Ascending aorta (tissue), 2 donors: ENCODE data around the gene EPB41L2. TPM values are rescaled to one million over a fixed set of nuclear protein-coding genes. Genes with fewer than 3 reads are reported as not detected.

Source experiments
- DNase-seq, 2 donors: peaks; one replicate each; pipeline ENCODE4 v3.0.0-alpha.2; 2019; ENCODE audit warnings: low spot score in 2 of 2
- H3K27ac ChIP-seq, 2 donors: fragments of 200-600 bp; sonication (generic); one replicate each; pipeline ENCODE4 v1.5.1; 2016 to 2017; ENCODE audit warnings: mild to moderate bottlenecking in 1 of 2
- H3K27me3 ChIP-seq: fragments of 200-600 bp; sonication (generic); one replicate; pipeline ENCODE4 v1.5.1; 2017
- H3K36me3 ChIP-seq, 2 donors: fragments of 200-600 bp; sonication (generic); one replicate each; pipeline ENCODE4 v1.5.1; 2016
- H3K4me1 ChIP-seq, 2 donors: fragments of 200-600 bp; sonication (generic); one replicate each; pipeline ENCODE4 v1.5.1; 2016 to 2017; ENCODE audit warnings: mild to moderate bottlenecking in 1 of 2
- H3K4me3 ChIP-seq, 2 donors: fragments of 200-600 bp; sonication (generic); one replicate each; pipeline ENCODE4 v1.5.1; 2016 to 2017; ENCODE audit warnings: mild to moderate bottlenecking in 1 of 2
- H3K9me3 ChIP-seq, 2 donors: fragments of 200-600 bp; sonication (generic); one replicate each; pipeline ENCODE4 v1.5.1; 2016
- CTCF ChIP-seq, 3 experiments: fragments of 200-600 bp in 2 of 3; fragments of 450-650 bp in 1 of 3; sonication (generic) in 2 of 3; IDR thresholded peaks; one replicate each; pipeline ENCODE4 v1.5.1; 2016 to 2019; ENCODE audit warnings: antibody characterized with exemption in 3 of 3, mild to moderate bottlenecking in 1 of 3, moderate library complexity in 1 of 3
- intact Hi-C: fragments of 100-400 bp; cut with DNase I; formaldehyde crosslinking; loops from one replicate; pipeline ENCODE4 v1.15.1; 2023
- total RNA-seq: library from RNA; depleted of rRNA; stranded (reverse); fragments of >200 nt; gene quantifications from one replicate; pipeline ENCODE4 v1.1.0, GENCODE V29; 2016

Gene EPB41L2
- total RNA-seq, 1 donor from 2014 or later, result 163 TPM

GRCh38 chr6:131082335-131082734 is 19.3 kb upstream of the EPB41L2 start:
- H3K9me3 ChIP-seq, result no peaks in the 10 kb centered on the region
- no peaks in the 10 kb centered on the region for H3K36me3 ChIP-seq
- TF ChIP-seq CTCF (IDR thresholded peaks at IDR 0.05), result no peak
- DNase-seq, result no peak
- no peak overlapping the region for H3K27ac ChIP-seq
- no peaks in the 10 kb centered on the region for H3K4me1 ChIP-seq
- H3K4me3 ChIP-seq, result no peak overlapping the region
- intact Hi-C loops, result no loop called here
- H3K27me3 ChIP-seq, result no peaks in the 10 kb centered on the region

GRCh38 chr6:131080084-131080483 is 17.0 kb upstream of the EPB41L2 start:
- no peak for TF ChIP-seq CTCF (IDR thresholded peaks at IDR 0.05)
- H3K27me3 ChIP-seq, result no peaks in the 10 kb centered on the region
- DNase-seq, result no peak
- no peak overlapping the region for H3K4me3 ChIP-seq
- no peaks in the 10 kb centered on the region for H3K4me1 ChIP-seq
- intact Hi-C loops, result no loop called here
- H3K27ac ChIP-seq, result no peak overlapping the region
- H3K36me3 ChIP-seq, result no peaks in the 10 kb centered on the region
- H3K9me3 ChIP-seq, result no peaks in the 10 kb centered on the region

GRCh38 chr6:131073577-131073976 is 10.5 kb upstream of the EPB41L2 start:
- Histone ChIP-seq H3K27me3 (no peaks in the 10 kb centered on the region), H3K27ac (no peak overlapping the region), H3K9me3 (no peaks in the 10 kb centered on the region), H3K36me3 (no peaks in the 10 kb centered on the region), H3K4me1 (no peaks in the 10 kb centered on the region), H3K4me3 (no peak overlapping the region)
- DNase-seq, result no peak
- intact Hi-C loops, result no loop called here
- no peak for TF ChIP-seq CTCF (IDR thresholded peaks at IDR 0.05)

GRCh38 chr6:131070061-131070460 is 7.0 kb upstream of the EPB41L2 start:
- Histone ChIP-seq H3K27me3 (no peaks in the 10 kb centered on the region), H3K4me3 (no peak overlapping the region), H3K4me1 (no peaks in the 10 kb centered on the region), H3K27ac (no peak overlapping the region), H3K36me3 (no peaks in the 10 kb centered on the region), H3K9me3 (no peaks in the 10 kb centered on the region)
- intact Hi-C loops, result no loop called here
- no peak for DNase-seq
- TF ChIP-seq CTCF (IDR thresholded peaks at IDR 0.05), result no peak

- H3K9me3 ChIP-seq, result no peaks in the 10 kb centered on the region
- intact Hi-C loops, result no loop called here
Observed at GRCh38 chr6:131068165-131068564, 5.1 kb upstream of the EPB41L2 start.

More at GRCh38 chr6:131068165-131068564, 5.1 kb upstream of the EPB41L2 start:
- Histone ChIP-seq H3K27me3 (no peaks in the 10 kb centered on the region), H3K36me3 (no peaks in the 10 kb centered on the region), H3K4me1 (peaks cover 0 to 5% of the 10 kb centered on the region in 2 donors), H3K4me3 (no peak overlapping the region), H3K27ac (no peak overlapping the region)
- DNase-seq, result no peak
- no peak for TF ChIP-seq CTCF (IDR thresholded peaks at IDR 0.05)
